HG02840 (cell line): ENCODE data around the gene TRAK2.

Source experiments
- ATAC-seq: cut with Tn5 transposase; IDR thresholded peaks from one replicate; pipeline ENCODE4 v1.9.1; 2021; ENCODE audit warnings: mild to moderate bottlenecking, moderate library complexity, moderate number of reproducible peaks; ENCODE audit not compliant: unreplicated experiment, low FRiP score

Gene TRAK2

DNA sequence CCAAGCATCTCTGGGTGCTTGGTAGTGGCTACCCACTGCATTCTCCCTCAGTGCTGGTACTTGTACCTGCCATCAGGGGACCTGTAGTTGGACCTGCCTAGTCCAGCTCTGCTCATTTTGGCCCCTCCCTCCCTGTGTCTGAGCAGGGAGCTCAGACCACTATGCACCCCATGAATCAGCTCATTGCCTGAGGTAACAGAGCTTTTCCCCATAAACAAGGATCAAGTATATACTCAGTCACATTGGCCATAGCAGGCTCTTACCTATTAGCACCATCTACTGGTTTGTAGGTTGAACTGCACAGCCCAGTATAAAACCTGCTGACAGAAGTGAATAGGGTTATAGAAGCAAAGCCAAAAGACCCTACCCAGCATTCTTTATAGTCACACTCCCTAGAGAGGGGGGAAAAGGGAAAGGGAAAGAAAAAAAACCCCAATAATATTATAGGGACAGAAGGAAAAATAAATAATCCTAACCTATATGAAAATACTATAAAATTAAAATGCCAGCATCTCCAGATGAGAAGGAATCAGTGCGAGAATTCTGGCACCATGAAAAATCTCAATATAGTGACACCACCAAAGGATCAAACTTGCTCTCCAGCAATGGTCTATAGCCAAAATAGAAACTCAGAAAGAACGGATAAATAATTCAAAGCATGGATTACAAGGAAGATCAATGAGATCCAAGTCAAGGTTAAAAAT lies 87.2 kb downstream of the TRAK2 start:
- no peak for ATAC-seq

DNA sequence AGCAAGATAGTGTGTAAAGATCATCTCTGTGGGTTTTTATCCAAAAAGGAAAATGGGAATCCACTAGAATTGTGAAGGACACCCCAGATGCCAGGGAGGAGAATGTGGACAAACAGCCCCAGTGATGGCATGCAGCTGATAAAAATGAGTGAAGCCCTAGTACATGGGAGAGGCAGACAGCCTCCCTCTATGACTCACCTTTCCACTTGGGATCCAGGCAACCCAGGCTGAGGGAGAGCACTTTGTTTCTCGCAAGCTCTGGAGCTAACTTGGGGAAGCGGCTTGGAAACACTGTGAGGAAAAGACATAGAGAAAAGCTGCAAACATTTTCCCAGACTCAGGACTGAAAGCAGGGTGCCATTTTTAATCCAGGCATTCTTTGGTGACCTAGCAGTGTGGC lies 88.9 kb downstream of the TRAK2 start:
- no peak for ATAC-seq

DNA sequence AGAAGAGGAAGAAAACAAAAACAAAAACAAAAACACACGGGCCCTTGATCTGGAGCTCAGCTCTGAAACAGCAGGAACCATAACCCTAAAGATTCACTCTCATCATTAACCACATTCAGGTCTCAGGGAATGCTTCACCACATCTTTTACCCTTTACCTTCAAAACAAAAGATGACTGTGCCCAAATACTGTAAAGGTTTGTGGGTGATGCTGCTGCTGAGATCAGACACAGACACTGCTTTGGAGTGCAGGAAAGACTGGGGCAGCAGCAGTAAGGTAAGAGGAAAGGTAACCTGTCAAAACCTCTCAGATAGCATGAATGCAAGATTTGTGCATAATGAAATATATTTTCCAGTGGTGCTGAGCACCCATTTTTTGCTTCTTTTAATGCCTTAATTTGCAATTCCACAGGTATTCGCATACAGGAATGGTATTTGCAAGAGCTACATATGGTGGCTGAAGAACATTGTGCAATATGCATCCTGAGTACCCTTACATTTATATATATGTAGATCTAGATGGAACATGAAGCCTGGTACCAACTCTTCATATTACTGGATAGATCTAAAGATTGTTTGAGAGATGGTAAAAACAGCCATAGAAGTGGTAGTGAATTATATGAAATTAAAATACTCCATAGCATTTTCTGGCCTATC lies 90.1 kb downstream of the TRAK2 start:
- ATAC-seq: no peak

DNA sequence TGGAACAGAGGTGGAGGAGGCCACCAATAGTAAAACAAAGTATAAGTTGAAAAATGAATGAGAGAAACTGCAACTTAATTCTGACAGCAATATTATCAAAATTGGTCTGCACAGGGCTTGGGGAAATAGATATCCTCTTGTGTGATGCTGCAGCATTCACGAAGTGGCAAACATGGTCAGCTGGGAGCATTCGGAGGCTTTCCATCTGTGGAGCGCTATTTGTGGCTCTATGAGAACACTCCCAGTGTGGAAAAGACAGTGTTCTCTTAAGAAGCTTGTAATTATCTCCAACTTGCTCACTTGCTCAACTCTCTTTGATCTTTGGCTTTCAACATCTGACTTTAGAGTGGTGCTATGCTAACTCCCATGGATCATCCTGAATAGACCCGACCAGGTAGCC lies 91.0 kb downstream of the TRAK2 start:
- ATAC-seq: no peak

DNA sequence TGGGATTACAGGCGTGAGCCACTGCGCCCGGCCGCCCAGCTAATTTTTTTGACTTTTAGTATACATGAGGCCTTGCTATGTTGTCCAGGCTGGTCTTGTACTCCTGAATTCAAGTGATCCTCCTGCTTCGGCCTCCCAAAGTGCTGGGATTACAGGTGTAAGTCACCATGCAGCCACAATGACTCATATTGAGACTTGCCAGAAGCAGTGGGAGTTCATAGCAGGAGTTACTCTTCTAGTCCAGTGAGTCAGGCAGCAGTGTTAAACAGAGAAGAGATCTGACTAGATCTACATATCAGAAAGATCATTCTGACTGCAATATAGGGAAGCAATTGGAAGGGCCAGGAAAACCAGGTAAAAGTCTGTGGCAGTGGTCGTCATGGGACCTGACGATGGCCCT lies 92.6 kb downstream of the TRAK2 start:
- ATAC-seq: no peak

DNA sequence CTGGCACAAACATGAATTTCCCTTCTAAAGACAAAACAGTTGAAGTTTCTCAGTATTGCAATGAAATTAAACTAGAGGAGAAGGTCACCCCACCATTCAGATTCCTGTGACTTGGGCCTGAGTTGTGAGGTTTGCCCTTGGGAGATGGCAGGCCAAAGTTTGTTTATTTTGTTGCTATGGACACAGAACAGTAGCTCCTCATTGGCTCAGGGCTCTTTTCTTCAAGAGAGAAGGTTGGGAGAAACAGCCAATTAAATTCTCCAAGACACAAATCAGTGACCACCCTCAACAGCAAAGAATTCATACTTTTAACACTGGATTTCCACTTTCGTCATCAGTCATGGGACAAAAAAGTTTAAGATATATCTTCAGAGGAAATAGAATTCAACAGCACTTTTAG lies 94.0 kb downstream of the TRAK2 start, which contains the start of gene FLACC1:
Gene FLACC1, minus strand, starts transcription at position 125 of the 400 bp plus-strand sequence. CDS start 5,941 bp downstream, outside the sequence.
- no peak for ATAC-seq

DNA sequence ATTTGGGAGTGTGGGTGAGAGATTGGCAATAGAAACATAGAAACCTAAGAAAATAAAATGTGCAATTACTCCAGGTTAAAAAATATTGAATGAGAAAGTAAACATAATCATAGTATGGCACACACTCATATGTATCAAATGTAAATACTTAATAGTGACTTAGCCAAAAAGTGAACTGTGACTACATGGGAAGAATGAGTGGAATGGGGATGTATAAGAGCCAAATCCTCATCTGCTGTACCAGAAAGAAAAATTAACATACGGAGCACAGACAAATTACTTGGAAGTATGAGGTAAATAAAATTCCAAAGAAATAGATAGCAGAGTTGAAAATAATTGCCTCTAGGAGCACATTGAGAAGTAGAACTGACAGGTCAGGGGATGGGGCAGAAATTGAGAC lies 98.1 kb downstream of the TRAK2 start:
- no peak for ATAC-seq

DNA sequence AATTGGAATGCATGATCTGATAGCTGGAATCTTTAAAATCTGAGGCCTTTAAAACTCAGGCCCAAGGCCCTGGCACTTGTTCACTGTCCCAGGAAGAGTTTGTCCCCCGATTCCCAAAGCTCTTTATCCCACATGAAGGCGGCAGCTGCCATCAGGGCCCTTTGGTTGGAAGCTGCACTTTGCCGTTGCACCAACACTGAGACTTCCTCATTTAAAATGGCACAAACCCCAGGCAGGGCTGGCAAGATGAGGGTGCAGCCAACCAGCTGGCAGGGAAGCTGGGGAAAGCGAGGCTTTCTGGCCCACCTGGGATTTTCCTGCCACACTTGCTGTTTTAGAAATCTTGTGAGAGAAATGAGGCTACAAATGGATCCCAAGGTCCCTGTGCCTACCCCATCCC lies 100.4 kb downstream of the TRAK2 start:
- ATAC-seq: no peak

DNA sequence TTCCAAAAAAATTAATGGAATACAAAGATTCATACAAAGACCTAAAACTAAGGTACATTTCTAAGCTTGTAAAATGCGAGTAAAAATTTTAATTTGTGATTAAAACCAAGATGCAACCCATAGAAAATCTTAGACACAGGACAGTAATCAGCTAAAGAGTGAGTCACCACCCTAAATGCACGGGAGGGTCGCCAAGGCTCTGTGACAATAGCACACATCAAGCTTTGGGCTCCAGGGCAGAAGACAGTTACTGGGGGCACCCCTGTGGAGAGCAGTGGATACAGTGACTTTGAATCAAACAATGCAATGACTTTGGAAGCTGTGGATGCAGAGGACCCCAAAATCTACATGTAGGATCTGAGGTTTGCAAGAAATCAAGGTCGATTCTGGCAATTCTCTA lies 101.7 kb downstream of the TRAK2 start:
- ATAC-seq: no peak

DNA sequence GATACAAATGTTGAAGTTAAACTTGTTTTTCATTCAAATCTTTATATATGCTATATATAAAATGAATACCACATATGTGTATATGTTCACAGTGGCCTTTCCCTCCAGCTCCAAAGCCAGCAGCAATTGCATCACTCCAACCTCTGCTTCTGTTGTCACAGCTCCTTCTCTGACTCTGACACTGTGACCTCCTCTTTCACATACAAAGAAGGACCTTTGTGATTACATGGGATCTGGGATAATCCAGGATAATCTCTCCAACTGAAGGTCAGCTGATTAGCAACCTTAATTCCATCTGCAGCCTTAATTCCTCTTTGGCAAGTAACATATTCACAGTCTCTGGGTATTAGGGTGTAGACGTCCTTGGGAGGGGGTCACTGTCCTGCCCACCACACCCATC lies 102.5 kb downstream of the TRAK2 start:
- ATAC-seq: no peak

DNA sequence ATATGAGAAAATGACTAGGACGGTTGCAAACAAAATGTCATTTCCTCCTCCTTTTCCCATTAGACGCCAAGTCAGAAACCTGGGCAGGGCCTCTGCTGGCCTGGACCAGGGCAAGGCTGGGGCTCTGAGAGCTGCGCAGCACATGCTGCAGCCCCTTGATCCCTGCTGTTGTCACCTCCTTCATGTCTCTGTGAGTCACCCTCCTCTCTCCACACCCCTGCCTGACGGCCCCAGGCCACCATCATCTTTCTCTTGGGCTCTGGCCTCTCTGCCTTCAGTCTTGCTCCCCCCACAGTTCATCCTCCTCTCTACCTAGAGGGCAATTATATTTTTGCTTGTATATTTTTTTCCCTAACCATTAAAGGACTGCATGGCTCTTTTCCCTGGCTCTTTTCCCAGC lies 104.1 kb downstream of the TRAK2 start:
- ATAC-seq: no peak

DNA sequence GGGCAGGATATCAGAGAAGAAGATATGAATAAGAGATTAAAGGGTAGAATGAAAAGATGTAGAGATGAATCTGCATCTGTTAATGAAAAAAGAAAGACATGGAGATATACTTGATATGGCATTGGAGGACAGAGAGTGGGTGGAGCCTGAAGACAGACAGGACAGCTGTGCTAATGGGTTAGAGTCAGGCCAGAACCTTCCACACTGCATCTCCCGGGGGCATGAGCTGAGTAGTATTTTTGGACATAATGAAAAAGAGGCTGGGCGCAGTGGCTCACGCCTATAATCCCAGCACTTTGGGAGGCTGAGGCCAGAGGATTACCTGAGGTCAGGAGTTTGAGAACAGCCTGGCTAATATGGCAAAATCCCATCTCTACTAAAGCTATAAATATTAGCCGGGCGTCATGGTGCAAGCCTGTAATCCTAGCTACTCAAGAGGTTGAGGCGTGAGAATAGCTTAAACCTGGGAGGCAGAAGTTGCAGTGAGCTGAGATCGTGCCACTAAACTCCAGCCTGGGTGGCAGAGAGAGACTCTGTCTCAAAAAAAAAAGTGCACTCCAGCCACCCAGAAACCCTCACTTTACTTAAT lies 105.5 kb downstream of the TRAK2 start:
- no peak for ATAC-seq

DNA sequence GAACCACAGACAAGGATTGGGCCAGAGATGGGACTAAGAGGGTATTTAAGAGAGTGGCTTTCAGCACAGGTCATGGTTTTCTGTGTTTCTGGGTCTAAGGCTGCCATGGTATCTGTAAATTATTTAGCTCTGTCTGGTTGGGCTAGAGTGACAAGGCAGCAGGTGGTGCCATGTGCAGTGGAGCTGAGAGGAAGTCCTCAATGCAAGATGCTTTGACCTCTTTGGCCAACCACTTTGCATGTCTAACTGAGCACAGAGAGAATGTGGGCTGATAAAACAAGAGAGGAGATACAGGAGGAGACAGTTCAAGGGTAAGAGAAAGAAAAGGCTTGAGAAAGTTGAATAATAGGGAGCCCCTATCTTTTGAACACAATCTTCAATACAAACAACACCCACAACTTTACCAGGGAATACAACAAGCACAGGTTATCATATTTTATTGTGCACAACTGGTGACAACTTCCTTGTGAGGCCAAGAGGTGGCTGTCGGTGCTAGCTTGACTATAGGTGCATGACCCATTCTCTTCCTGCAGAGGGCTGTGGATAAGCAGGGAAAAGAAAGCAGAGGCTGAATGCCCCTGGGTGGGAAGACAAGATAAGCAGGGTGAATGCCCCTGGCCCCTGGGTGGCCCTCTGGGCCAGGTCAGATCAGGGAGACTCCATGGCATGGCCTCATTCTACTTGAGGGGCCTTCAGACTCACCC lies 106.4 kb downstream of the TRAK2 start:
- ATAC-seq: peak; percentile 85

DNA sequence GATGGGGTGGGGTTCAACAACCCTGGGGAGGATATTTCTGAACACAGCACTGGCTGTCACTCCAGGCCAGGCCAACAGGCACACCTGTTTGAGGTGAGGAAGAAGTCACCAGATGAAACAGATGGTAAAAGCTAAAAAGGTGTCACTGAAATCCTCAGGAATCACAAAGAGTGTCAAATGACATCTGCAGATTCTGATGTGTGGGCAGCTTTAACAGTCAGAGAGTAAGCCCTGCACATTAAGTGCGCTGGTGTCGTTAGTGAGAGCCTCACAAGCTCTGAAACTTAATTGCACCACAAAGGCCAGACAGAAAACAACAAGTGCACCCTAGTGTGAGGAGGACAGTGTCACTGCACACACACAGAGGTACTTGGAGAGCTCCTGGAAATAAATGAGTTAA lies 107.7 kb downstream of the TRAK2 start:
- ATAC-seq: no peak

DNA sequence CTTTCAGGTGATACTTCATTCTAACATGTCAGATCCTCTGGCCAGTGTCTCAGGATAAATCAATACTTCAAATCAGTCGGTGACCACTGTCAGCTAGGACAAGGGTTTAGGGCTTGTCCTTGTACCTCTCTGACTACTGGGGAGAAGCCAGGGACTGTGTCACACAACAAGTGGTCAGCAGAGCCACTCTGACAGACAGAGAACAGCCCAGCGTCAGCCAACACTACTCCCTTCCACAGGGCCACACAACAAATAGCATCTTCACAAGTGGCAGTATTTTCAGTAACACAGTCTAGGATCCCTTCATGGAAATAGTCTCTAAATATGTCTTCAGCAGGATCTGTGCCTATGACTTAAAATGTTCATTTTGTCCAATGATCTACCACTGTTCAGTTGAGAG lies 108.3 kb downstream of the TRAK2 start:
- no peak for ATAC-seq

DNA sequence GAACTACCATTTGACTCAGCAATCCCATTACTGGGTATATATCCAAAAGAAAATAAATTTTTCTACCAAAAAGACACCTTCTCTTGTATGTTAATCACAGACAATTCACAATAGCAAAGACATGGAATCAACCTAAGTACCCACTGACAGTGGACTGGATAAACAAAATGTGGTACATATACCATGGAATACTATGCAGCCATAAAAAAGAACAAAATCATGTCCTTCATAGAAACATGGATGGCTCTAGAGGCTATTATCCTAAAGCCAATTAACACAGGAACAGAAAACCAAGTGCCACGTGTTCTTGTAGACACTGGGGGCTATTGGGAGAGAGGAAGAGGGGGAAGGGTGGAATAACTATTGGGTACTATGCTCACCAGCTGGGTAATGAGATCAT lies 121.8 kb downstream of the TRAK2 start:
- ATAC-seq: no peak

DNA sequence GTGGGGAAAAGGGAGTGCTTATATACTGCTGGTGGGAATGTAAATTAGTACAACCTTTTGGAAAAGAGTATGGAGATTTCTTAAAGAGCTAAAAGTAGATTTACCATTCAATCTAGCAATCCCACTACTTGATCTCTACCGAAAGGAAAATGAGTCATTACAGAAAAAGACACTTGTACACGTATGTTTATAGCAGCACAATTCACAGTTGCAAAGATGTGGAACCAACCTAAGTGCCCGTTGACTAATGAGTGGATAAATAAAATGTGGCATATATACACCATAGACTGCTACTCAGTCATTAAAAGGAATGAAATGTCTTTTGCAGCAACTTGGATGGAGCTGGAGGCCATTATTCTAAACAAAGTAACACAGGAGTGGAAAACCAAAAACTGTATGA lies 123.6 kb downstream of the TRAK2 start:
- ATAC-seq: no peak
